Cardiac fibroblast (primary cell): ENCODE measurements around the gene SORL1-AS1.
A peak's percentile ranks its signal among the peaks of the same experiment; 100 is the strongest.

Source experiments
- DNase-seq, 2 donors: peaks; one replicate each; pipeline versions ENCODE4 v3.0.0 to v3.0.0-alpha.2; 2010; ENCODE audit warnings: low read depth in 2 of 2
- H3K4me3 ChIP-seq, 2 donors: replicated peaks in 1 of 2; 1 replicate in 1 of 2; 2 replicates in 1 of 2; pipeline ENCODE4 v1.5.1; 2011; ENCODE audit warnings: low read depth in 2 of 2, low read length in 2 of 2, mild to moderate bottlenecking in 2 of 2, moderate library complexity in 1 of 2
- CTCF ChIP-seq: IDR thresholded peaks from one replicate; pipeline ENCODE4 v1.5.1; 2011; ENCODE audit warnings: low read depth, mild to moderate bottlenecking, low read length, inconsistent platforms

Gene SORL1-AS1

DNA sequence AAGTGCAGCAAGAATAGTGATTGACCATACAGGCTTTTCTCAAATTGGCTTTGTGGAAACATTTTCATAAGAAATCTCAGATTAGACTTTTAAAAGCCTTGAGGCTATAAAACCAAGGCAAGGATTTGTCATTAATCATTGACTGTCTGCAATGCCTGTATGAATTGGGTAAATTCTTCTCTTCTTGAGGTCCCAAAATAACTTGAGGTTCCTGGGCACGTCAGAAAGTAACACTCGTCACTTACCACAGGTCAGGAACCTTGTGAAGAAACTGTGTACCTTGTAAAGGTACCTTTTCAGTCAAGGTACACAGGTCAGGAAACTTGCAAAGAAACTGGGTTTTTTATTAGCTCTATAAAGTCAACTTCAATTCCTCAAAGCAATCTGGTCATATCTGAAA is 43.9 kb downstream of the SORL1-AS1 start:
- no peak overlapping the region for H3K4me3 ChIP-seq
- no peak for DNase-seq

GRCh38 chr11:121406291-121406690 is 46.5 kb downstream of the SORL1-AS1 start:
- no peak overlapping the region for H3K4me3 ChIP-seq
- DNase-seq = no peak

More for the DNA sequence above, 43.9 kb downstream of the SORL1-AS1 start:
- TF ChIP-seq CTCF = no peak

DNA sequence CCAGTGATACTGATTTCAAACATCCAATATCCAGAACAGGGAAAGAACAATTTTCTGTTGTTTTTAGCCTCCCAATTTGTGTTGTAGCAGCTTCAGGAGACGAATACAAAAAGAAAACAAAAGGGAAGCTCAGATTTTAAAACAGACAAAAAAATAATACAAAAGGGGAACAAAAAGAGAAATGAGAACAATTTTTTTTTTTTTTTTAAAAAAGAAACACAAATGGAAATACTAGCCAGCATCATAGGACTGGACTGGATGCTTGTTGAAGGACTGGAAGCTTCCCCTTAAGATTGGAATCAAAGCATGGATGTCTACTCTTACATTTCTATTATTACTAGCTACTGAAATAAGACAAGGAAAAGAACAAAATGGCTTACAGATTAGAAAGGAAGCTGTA is 47.1 kb downstream of the SORL1-AS1 start:
- no peak for TF ChIP-seq CTCF
- no peak for DNase-seq
- H3K4me3 ChIP-seq = no peak overlapping the region

More at GRCh38 chr11:121406291-121406690, 46.5 kb downstream of the SORL1-AS1 start:
- no peak for TF ChIP-seq CTCF

DNA sequence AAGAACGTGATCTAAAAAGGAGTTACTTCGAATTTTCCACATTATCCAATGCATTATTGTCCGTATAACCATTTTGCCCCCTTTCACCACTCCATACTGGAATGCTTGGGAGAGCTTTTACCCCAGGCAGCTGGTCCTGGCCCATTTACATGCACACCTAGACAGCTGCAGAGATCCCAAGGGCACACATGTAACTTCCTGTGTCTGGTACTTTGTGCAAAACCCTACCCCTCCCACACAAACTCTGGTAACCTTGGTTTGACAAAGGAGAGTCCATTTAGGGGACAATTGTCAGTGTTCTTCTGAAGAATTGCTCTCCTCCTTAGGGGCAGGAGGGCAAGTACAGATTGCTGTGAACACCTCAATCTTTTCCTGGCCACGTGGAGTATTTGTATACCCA is 58.0 kb downstream of the SORL1-AS1 start:
- no peak overlapping the region for H3K4me3 ChIP-seq
- TF ChIP-seq CTCF = no peak
- no peak for DNase-seq

DNA sequence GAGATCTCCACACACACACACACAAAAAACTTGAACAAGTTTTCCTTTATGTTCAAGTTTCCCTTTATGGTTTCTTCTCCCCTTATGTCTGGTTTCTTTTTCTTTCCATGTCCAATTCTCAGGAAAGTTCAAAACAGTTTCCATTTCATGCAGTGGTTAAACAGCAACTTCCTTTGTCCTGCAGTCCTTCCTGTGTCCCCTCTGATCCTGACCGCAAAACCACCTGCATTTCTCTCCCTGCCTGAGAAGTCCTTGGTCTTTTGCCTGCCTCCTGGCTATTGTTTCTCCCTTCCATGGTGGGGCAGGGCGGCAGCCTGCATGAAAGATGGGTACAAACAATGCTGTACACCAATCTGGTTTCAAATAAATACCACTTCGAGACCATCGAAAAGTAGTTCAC is 58.9 kb downstream of the SORL1-AS1 start:
- H3K4me3 ChIP-seq = no peak overlapping the region
- TF ChIP-seq CTCF = no peak

DNA sequence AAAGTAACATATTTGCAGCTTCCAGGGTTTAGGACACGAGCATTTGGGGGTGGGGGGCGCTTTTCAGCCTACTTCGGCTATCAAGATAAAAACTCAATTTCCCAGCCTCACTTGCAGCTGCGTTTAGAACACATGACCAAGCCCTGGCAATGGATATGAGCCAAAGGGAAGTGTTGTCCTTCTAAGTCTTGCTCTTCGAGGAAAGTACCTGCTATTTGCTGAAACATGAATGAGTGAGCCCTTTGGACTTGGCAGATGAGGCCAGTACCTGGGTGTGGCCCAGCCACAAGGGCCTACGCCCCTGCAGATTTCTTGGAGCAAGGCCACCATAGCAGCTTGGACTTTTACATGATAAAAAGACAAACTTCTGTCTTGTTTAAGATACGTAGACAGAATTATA is 60.9 kb downstream of the SORL1-AS1 start:
- TF ChIP-seq CTCF = no peak
- H3K4me3 ChIP-seq = no peak overlapping the region
- DNase-seq = no peak

More for the DNA sequence above, 58.9 kb downstream of the SORL1-AS1 start:
- no peak for DNase-seq

GRCh38 chr11:121389651-121390050 is 63.1 kb downstream of the SORL1-AS1 start:
- no peak for TF ChIP-seq CTCF
- H3K4me3 ChIP-seq = no peak overlapping the region
- DNase-seq = peak in 1 of 2 donors; percentile 22
